ENCODE measurements around the gene ZFP36L2. TPM values are rescaled to one million over a fixed set of nuclear protein-coding genes. Genes with fewer than 3 reads are reported as not detected.
A peak's percentile ranks its signal among the peaks of the same experiment; 100 is the strongest.

The ZFP36L2 gene
- total and polyA plus RNA-seq, 12 donors, result 8.4 to 333 (median 107) TPM

- Histone ChIP-seq H3K4me3 (no peak overlapping the region), H3K27ac (no peak overlapping the region), H3K27me3 (no peaks in the 10 kb centered on the region), H3K4me1 (replicated peaks in 1 of 2) (no peaks in the 10 kb centered on the region), H3K9me3 (replicated peaks in 1 of 3) (no peaks in the 10 kb centered on the region), H3K36me3 (replicated peaks in 1 of 2) (no peaks in the 10 kb centered on the region)
- DNase-seq, result no peak
- intact Hi-C loops (cut with DNase I), result loop anchor here in 1 of 2 donors (10.0 kb wide), 1 partner anchor 719 kb away; no protein-coding TSS in a partner anchor
- no peak for TF ChIP-seq POLR2A (IDR thresholded peaks at IDR 0.05)
- no peak for TF ChIP-seq CTCF (IDR thresholded peaks at IDR 0.05)
- WGBS, 4 donors, result 64 to 86% (median 78%) methylated on average over 8 to 13 of the region's 13 CpGs
Observed at GRCh38 chr2:43194121-43194869, 32.1 kb downstream of the ZFP36L2 start.

- no peaks in the 10 kb centered on the region for H3K4me1 ChIP-seq (replicated peaks in 1 of 2)
- H3K27me3 ChIP-seq, result no peaks in the 10 kb centered on the region
- H3K36me3 ChIP-seq (replicated peaks in 1 of 2), result no peaks in the 10 kb centered on the region
- DNase-seq, result no peak
- intact Hi-C loops (cut with DNase I), result loop anchor here in 1 of 2 donors (10.0 kb wide), 1 partner anchor 719 kb away; no protein-coding TSS in a partner anchor
- 65 to 82% (median 79%) methylated on average over 4 of the region's 4 CpGs for WGBS, 4 donors
- H3K4me3 ChIP-seq, result no peak overlapping the region
- TF ChIP-seq POLR2A (IDR thresholded peaks at IDR 0.05) (no peak), CTCF (IDR thresholded peaks at IDR 0.05) (no peak)
- no peaks in the 10 kb centered on the region for H3K9me3 ChIP-seq (replicated peaks in 1 of 3)
- no peak overlapping the region for H3K27ac ChIP-seq
Observed at GRCh38 chr2:43193652-43194120, 32.7 kb downstream of the ZFP36L2 start.

- intact Hi-C loops (cut with DNase I), result loop anchor here in 1 of 2 donors (10.0 kb wide), 1 partner anchor 718 kb away; no protein-coding TSS in a partner anchor
- Histone ChIP-seq H3K4me3 (no peak overlapping the region), H3K36me3 (replicated peaks in 1 of 2) (no peaks in the 10 kb centered on the region), H3K9me3 (replicated peaks in 1 of 3) (no peaks in the 10 kb centered on the region), H3K4me1 (replicated peaks in 1 of 2) (no peaks in the 10 kb centered on the region), H3K27me3 (no peaks in the 10 kb centered on the region), H3K27ac (no peak overlapping the region)
- no peak for DNase-seq
- no peak for TF ChIP-seq CTCF (IDR thresholded peaks at IDR 0.05)
- no peak for TF ChIP-seq POLR2A (IDR thresholded peaks at IDR 0.05)
- WGBS, 4 donors, result 88 to 93% (median 89%) methylated on average over 7 to 12 of the region's 12 CpGs
Observed at GRCh38 chr2:43192744-43193651, 33.4 kb downstream of the ZFP36L2 start.

GRCh38 chr2:43191947-43192516 lies 34.4 kb downstream of the ZFP36L2 start:
- no peak overlapping the region for H3K27ac ChIP-seq
- H3K4me3 ChIP-seq, result no peak overlapping the region
- 22 to 60% (median 58%) methylated on average over 1 to 3 of the region's 3 CpGs for WGBS, 4 donors
- no peaks in the 10 kb centered on the region for H3K27me3 ChIP-seq
- H3K9me3 ChIP-seq (replicated peaks in 1 of 3), result no peaks in the 10 kb centered on the region
- TF ChIP-seq POLR2A (IDR thresholded peaks at IDR 0.05) (no peak), CTCF (IDR thresholded peaks at IDR 0.05) (peak in 1 of 6 experiments; percentile 15)
- no peaks in the 10 kb centered on the region for H3K36me3 ChIP-seq (replicated peaks in 1 of 2)
- intact Hi-C loops (cut with DNase I), result loop anchor here in 1 of 2 donors (10.0 kb wide), 1 partner anchor 717 kb away; no protein-coding TSS in a partner anchor
- no peaks in the 10 kb centered on the region for H3K4me1 ChIP-seq (replicated peaks in 1 of 2)
- DNase-seq, result no peak
